SH-SY5Y (cell line): ENCODE measurements around the gene HOXB3.

Source experiments
- GATA2 ChIP-seq: IDR thresholded peaks from 2 replicates; pipeline ENCODE4 v1.6.1; 2011; ENCODE audit warnings: mild to moderate bottlenecking, low read depth, low read length
- GATA3 ChIP-seq: IDR thresholded peaks from 2 replicates; pipeline ENCODE4 v1.6.1; 2011; ENCODE audit warnings: low read depth, mild to moderate bottlenecking, low read length, moderate library complexity

DNA sequence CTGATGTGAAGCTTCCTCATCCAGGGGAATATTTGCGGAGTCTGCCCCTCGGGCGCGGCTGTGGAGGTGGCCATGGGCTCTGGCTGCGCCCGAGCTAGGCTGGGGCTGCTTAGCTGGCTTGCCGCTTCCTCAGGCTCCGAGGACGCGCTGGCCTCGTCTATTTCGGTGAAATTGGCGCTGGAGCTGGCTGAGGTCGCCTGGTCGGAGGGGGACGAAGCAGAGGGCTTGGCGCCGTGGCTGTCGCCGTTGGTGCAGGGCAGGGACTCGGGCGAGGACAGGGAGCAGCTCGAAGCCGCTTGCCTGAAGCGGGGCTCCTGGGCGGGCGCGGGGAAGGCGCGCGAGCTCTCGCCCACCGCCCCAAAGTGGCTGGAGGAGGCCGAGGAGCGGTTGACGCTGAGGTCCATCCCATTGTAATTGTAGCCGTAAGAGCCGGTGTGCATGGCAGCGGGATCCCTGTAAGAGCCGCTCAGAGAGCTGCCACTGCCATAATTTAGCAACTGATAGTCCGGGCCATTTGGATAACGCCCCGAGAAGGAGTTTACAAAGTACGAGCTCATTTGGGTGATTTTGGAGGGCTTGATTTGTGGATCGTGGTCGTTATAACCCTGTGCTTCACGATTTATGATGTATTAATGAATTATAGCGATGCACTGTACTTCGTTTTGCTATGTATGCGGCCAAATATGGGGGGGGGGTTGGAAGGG, 3.2 kb upstream of the HOXB3 start, which contains the start of gene HOXB5:
- TF ChIP-seq GATA3 (no peak), GATA2 (no peak)
